ENCODE data around the gene IQUB.
"Not testable (repeated sequence)": the region's sequence is repeated elsewhere in the genome, so short reads cannot be mapped to it uniquely, and the experiment has no call there.

DNA sequence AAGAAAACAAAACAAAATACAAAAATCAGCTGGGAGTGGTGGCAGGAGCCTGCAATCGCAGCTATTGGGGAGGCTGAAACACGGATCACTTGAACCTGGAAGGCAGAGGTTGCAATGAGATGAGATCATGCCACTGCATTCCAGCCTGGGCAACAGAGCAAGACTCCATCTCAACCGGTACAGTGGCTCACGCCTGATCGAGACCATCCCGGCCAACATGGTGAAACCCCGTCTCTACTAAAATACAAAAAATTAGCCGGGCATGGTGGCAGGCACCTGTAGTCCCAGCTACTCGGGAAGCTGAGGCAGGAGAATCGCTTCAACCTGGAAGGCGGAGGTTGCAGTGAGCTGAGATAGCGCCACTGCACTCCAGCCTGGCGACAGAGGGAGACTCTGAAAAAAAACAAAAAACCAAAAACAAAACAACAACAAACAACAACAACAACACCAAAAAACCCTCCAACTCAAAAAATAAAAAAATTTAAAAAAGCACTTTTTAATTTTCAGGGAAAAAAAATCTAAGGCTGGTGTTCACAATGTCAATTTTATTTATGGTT, 4.3 kb downstream of the IQUB start:
- TF ChIP-seq, protein P1, sequence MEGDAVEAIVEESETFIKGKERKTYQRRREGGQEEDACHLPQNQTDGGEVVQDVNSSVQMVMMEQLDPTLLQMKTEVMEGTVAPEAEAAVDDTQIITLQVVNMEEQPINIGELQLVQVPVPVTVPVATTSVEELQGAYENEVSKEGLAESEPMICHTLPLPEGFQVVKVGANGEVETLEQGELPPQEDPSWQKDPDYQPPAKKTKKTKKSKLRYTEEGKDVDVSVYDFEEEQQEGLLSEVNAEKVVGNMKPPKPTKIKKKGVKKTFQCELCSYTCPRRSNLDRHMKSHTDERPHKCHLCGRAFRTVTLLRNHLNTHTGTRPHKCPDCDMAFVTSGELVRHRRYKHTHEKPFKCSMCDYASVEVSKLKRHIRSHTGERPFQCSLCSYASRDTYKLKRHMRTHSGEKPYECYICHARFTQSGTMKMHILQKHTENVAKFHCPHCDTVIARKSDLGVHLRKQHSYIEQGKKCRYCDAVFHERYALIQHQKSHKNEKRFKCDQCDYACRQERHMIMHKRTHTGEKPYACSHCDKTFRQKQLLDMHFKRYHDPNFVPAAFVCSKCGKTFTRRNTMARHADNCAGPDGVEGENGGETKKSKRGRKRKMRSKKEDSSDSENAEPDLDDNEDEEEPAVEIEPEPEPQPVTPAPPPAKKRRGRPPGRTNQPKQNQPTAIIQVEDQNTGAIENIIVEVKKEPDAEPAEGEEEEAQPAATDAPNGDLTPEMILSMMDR (conservative IDR thresholded peaks at IDR 0.05; ENCODE audit: low read depth, low read length): not testable (repeated sequence)
- TF ChIP-seq EZH2 (IDR thresholded peaks at IDR 0.05; ENCODE audit: low read length, unreplicated experiment): not testable (repeated sequence)

Data from PC-3 (cell line).